HL-60 (cell line): ENCODE measurements around the gene ARPP21.

Experiments used
- DNase-seq, 2 experiments: peaks; one replicate each; pipeline ENCODE4 v3.0.0-alpha.2; 2010 to 2020; ENCODE audit warnings: low read depth in 1 of 2, low spot score in 1 of 2
- H3K27ac ChIP-seq: fragments of 250-450 bp; sonication (Bioruptor Pico); replicated peaks from 2 replicates; pipeline ENCODE4 v1.5.1; 2020; ENCODE audit warnings: mild to moderate bottlenecking, moderate library complexity
- H3K27me3 ChIP-seq: fragments of 250-450 bp; sonication (Bioruptor Pico); 2 replicates; pipeline ENCODE4 v1.5.1; 2021; ENCODE audit warnings: mild to moderate bottlenecking, moderate library complexity; ENCODE audit not compliant: insufficient read depth, poor library complexity, severe bottlenecking
- H3K4me3 ChIP-seq: replicated peaks from 2 replicates; pipeline ENCODE4 v1.5.1; 2011; ENCODE audit warnings: mild to moderate bottlenecking, control low read depth, low read length; ENCODE audit not compliant: insufficient read depth
- CTCF ChIP-seq: IDR thresholded peaks from one replicate; pipeline ENCODE4 v1.5.1; 2011; ENCODE audit warnings: low read length, control low read depth, inconsistent platforms; ENCODE audit not compliant: insufficient read depth
- GABPA ChIP-seq: IDR thresholded peaks from 2 replicates; pipeline ENCODE4 v1.6.1; 2012; ENCODE audit warnings: low read depth
- POLR2AphosphoS5 ChIP-seq: IDR thresholded peaks from 2 replicates; pipeline ENCODE4 v1.6.1; 2012; ENCODE audit warnings: low read depth
- REST ChIP-seq: IDR thresholded peaks from 2 replicates; pipeline ENCODE4 v1.6.1; 2012; ENCODE audit warnings: low read depth; ENCODE audit not compliant: insufficient replicate concordance
- SPI1 ChIP-seq: IDR thresholded peaks from 2 replicates; pipeline ENCODE4 v1.6.1; 2012; ENCODE audit warnings: low read depth, mild to moderate bottlenecking, borderline replicate concordance

Gene ARPP21

GRCh38 chr3:35644451-35644850 is 5.1 kb downstream of the ARPP21 start:
- Histone ChIP-seq H3K4me3 (no peak overlapping the region), H3K27ac (no peak overlapping the region), H3K27me3 (peaks cover 14% of the 10 kb centered on the region)
- TF ChIP-seq SPI1 = no peak
- no peak for TF ChIP-seq GABPA
- no peak for TF ChIP-seq POLR2AphosphoS5
- no peak for TF ChIP-seq CTCF
- TF ChIP-seq REST = no peak
- DNase-seq = no peak

- Histone ChIP-seq H3K4me3 (no peak overlapping the region), H3K27me3 (peaks cover 8% of the 10 kb centered on the region), H3K27ac (no peak overlapping the region)
- TF ChIP-seq POLR2AphosphoS5 = no peak
- no peak for TF ChIP-seq CTCF
- TF ChIP-seq REST = no peak
- TF ChIP-seq SPI1 = no peak
- TF ChIP-seq GABPA = no peak
- no peak for DNase-seq
These were observed 5.9 kb downstream of the ARPP21 start for GRCh38 chr3:35645189-35645588.

GRCh38 chr3:35646081-35646480 is 6.8 kb downstream of the ARPP21 start:
- DNase-seq = no peak
- TF ChIP-seq REST = no peak
- Histone ChIP-seq H3K4me3 (no peak overlapping the region), H3K27ac (no peak overlapping the region), H3K27me3 (no peaks in the 10 kb centered on the region)

GRCh38 chr3:35647461-35647860 is 8.1 kb downstream of the ARPP21 start:
- TF ChIP-seq GABPA = no peak
- no peak for TF ChIP-seq SPI1
- no peak for TF ChIP-seq POLR2AphosphoS5
- no peak for TF ChIP-seq REST
- no peak for TF ChIP-seq CTCF
- Histone ChIP-seq H3K27me3 (no peaks in the 10 kb centered on the region), H3K27ac (no peak overlapping the region), H3K4me3 (no peak overlapping the region)
- no peak for DNase-seq
